NCI-H2196 (cell line): Measurements from ENCODE around the gene TBCD.
A peak's percentile ranks its signal among the peaks of the same experiment; 100 is the strongest.

Experiments
- DNase-seq: peaks from one replicate; lab custom pipeline; 2025; ENCODE audit not compliant: unreplicated experiment; lab: John Stamatoyannopoulos, UW

The TBCD gene

DNA sequence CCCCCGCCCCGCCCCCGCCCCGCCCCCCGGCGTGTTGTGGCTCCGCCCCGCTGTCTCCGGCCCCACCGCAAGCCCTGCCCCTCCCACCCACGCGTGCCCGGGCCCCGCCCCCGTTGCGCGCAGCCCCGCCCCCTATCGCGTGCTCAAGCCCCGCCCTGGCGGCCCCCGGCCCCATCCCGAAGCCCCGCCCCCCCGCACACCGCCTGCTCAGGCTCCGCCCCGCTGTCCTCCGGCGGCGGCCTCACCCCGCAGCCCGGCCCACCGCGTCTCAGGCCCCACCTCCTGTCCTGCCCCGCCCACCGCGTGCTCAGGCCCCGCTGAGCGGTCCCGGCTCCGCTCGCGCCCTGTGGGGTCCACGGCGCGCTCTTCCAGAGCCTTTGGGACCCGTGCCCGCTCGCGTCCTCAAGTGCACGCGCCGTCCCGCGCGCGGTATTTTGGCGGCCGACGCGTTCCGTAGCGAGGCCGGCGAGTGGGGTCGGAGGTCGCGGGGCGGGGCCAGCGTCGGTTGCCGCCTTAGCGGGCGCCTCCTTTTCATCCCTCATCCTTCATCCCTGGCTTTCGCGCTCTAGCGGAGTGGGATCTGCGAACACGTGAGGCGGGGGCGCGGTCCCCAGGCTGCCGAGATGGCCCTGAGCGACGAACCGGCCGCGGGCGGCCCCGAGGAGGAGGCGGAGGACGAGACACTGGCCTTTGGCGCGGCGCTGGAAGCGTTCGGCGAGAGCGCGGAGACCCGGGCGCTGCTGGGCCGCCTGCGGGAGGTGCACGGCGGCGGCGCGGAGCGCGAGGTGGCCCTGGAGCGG, at the start of gene TBCD:
TSS of gene TBCD (plus strand) at position 495 of the 800 bp plus-strand sequence. CDS start at position 624, 129 bp downstream.
- peak; percentile 98 for DNase-seq

DNA sequence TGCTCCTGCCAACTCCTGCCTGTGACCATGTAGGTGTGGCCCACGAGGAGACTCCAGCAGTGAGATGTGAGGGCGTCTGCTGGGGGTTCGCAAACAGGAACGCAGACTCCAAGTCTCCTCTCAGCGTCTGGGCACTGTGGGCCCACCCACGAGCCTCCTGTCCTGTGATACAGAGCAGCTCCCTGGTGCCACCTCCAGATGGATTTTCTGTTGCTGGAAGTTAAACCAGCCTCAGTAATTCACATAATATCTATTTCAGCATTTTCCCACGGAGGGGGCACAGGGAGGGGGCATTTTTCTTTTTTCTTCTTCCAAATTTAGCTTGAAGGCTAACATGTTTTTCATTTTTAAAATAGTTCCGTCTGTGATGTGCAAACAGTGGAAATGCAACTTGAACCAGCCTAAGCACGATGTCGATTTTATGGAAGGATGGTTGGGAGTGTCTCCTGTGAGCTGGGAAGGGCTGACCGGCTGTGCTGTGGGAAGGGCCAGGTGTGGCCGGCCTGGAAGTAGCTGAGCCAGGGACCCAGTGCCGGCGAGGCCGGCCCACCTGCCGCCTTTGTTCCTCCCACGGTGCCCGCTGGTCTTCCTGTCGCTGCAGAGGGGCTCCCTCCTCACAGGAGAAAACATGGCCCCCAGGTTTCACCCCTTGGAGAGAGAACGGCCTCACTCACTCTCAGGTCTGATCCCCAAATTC, 49.5 kb upstream of the TBCD start:
- DNase-seq, result no peak

DNA sequence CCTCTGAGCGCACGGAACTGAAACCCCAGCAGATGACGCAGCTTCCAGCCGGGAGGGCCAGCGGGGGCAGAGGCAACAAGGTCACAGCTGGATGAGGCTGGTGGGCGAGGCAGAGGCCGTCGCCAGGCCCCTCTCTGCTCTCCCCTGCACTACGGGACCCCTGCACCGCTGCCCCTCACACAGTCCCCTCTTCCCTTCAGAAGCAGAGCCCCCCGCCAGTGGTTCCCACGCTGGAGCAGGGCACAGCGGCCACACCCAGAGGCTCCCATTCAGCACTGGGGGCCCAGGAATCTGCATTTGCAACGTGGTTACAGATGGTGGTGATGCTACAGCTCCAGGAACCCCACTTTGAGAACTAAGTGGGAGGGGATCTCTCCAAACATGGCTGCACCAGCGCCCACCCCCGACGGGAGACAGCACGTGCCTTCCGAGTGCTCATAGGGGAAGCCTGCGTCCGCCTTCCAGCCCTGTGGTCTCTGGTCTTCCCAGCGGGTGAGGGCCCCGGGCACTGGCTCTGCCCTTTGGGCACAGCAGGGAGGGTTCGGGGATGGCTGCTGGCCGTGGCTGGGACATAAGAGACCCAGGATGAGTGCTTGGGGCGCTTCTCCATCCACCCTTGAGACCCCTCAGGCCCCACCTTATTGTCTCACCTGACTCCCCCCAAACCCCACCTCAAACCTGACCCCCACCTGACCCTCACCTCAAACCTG, 48.7 kb upstream of the TBCD start:
- DNase-seq, result no peak

DNA sequence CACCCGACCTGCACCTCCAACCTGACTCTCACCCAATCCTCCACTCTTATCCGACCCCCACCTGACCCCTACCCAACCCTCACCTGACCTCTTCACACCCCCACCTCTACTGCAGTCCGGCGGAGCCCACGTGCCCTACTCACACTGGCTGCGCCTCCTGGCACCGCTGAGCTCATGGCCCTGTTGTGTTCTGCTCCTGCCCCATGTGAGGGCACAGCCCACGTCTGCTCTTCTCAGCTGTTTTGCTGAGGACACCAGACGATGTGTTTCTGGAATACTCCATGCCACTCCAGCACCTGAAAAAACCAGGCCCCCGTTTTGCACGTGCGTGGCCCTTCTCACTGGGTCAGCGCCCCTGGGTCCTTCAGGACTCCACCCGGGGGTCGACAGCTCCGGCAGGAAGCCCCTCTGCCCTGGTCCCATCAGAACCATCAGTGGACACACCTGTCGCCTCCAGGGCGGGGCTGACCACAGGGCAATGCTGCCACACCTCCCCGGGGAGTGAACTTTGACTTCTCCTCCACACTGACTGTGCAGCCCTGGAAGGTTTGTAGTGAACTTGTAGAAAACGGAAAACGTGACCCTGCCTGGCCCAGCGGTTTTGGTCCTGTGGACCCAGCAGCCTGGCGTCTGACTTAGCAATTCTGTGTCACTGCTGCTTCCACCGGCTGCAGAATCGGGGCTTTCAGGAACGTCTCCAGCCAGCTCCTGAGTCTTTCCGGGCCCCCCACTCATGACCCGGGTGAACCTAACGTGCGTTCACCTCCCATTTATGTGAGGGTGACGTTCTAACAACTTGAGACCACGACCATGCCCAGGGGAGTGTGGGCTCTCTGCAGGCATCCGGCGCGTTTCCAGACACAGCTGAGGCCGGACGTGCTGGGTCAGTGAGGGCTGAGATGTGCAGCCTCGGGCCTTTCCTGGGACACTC, 47.7 kb upstream of the TBCD start:
- no peak for DNase-seq

DNA sequence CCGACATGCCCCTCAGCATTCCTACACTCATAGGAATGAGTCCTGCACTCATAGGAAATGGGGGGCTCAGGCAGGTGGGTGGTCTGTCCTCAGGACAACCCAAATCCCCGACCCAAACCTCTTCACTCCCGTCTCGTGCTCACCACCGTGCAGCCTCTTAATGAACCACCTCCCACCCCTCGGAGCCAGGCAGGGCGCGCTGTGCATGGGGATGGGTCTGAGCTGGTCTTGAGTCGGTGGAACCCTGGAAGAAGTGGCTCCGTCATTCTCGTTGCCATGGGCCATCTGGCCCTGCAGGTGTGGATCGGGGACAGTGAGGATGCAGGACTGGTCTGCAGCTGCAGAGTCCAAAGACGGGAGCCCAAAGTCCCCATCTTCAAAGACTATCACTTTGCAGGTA, 47.0 kb upstream of the TBCD start:
- DNase-seq, result no peak

DNA sequence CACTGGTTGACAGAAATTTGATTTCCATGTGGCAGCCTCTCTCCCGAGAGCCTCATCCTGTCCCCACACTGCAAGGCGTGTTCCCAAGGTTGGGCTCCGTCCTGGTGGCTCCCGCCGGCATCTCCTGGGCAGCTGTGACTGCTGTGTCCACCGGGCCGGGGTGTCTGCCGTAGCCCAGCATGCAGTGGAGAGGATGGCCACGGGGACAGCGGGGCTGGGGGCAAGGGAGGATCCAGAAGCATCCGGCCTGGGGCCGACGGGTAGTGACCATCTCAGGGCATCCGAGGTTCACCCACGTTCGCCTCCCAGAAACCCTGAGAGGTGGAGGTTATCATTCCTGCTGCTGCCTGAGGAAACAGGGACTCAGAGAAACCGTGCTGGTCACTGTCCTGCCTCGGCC, 46.1 kb upstream of the TBCD start:
- no peak for DNase-seq

DNA sequence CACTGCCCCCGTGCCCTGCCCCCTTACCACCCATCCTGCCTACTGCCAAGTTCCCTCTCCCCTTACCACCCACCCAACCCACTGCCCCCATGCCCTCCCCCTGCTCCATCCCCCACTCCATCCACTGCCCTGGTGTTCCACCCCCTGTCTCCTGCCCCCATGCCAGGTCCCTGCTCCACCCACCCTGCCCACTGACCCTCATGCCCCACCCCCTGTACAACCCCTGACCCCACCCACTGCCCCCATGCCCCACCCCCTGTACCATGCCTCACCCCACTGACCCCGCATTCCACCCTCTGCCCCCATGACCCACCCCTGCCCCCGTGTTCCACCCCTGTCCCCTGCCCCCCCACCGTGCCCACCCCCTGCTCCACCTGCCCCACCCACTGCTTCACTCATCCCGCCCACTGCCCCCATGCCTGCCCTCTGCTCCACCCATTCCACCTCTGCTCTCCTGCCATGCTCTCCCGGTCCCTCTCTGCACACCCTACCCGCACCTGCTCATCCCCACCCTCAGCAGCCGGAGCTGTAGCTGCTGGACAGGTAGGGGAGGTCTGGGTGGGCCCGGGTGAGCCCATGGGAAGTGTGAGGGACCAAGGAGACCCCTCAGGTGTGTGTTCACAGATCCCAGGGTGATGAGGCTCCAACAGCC, 42.7 kb upstream of the TBCD start:
- no peak for DNase-seq

DNA sequence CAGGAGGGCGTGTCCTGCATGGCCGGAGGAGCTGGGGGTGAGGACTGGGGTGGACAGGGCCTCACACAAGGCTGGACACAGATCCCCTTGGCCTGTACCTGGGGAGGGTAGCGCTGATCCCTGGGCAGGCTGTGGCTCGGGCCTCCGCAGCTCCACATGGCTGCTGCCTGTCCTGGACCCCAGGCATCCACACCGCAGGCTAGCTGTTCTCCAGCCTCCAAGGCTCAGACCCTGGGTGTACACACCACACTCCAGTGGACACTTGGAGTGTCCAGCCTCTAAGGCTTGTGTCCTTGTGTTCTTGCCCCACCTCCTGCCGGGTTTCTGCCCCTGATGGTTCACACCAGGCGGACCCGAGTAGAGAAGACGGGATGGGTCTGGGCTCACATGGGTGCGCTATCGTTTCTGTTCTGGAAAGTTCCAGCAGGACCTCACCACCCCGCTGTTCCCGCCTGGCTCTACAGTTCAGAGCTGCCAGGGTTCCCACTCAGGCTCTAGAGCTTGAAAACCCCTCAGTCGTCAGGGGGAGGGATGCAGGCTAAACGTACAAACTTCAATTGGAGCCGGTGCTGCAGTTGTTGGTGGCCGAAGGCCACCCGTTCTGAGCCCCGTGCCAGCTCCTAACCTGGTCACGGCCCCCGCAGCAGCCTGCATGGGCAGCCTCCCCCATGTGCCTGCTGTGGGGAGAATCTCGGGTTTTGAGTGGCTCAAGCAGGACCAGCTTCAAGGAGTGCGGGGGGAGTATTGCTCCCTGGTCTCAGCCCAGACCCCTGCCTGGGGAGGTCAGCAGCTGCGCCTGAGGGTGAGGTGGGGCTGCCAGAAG, 42.0 kb upstream of the TBCD start:
- no peak for DNase-seq

DNA sequence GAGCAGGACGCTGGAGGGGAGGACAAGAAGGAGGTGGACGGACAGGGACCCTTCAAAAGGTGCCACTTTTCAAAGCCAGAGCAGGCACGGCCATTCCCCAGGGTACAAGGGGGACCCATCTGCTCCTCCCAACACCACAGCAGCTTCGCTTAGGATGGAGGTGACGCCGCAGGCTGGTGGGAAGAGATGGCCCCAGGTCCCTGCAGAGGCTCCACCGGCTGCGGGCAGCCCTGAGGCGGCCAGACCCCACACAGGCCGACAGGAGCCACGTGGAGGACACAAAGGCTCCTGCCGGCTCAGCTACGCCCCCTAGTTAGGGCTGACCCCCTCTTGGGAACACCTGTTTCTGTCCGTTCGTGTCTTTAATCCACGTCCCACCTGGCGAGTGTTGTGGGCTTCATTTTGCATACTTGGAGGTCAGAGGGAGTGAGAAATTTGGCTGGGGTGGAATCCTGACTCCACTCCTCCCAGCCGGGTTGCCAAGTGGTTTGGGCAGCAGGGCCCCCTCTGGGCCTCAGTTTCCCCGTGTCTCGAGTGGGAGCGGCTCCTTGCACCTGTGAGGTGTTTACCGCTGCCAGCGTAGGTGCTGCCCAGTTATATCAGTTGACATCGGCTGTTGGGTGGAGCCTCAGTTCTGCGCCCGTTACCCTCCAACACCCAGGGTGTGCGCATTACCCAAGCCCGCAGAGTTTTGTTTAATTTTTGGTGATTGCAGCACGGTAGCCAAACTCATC, 41.2 kb upstream of the TBCD start:
- DNase-seq, result no peak

DNA sequence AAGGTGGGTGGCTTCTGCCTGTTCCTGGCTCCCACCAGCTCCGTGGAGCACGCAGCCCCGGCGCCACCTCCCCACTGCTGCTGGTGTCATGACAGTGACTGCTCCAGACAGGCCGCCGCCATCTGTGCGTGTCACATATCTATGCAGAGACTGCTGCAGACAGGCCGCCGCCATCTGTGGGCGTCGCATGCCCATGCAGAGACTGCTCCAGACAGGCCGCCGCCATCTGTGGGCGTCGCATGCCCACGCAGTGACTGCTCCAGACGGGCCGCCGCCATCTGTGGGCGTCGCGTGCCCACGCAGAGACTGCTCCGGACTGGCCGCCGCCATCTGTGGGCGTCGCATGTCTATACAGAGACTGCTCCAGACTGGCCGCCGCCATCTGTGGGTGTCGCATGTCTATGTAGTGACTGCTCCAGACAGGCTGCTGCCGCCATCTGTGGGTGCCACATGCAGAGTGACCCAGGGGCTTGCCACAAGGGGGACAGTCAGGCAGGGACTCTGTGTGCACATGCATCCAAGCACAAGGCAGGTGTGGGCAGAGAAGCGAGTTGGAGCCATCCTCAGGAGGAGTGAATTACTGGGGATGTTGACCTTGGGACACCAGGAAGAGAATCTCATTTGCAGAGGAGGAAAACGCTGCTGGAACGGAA, 38.7 kb upstream of the TBCD start:
- no peak for DNase-seq

DNA sequence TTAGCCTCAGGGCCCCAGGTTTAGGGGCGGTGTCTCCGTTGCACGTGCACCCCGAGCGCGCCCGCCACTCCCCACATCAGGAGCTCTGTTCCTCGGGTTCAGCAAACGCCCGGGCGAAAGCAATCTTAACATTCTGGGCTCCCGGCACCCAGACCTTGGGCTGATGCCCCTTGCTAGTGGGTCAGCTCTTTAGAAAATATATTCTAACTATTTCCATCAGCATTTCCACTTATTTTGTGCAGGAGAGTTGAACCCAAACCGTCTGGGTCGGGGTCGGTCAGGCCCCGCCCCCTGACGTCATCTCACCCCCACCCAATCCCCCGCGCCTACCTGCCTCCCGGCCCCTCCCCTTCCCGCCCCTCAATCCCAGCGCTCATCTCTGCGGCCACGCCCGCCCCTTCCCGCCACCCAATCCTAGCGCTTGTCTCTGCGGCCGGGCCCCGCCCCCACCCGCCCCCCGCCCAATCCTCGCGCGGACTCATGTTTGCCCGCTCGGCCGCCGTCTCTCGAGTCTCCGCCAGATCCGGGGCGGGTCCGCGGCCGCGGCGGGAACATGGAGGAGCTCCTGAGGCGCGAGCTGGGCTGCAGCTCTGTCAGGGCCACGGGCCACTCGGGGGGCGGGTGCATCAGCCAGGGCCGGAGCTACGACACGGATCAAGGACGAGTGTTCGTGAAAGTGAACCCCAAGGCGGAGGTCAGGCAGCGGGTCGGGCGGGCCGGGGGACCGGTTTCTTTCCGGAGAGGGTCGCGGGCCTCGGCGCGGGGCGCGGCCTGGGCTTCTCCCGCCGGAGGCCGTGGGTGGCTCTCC, 35.5 kb upstream of the TBCD start, which contains the start of gene FN3KRP:
TSS of gene FN3KRP (plus strand) at position 504 of the 808 bp plus-strand sequence. CDS start at position 554, 50 bp downstream.
- DNase-seq, result peak; percentile 98

DNA sequence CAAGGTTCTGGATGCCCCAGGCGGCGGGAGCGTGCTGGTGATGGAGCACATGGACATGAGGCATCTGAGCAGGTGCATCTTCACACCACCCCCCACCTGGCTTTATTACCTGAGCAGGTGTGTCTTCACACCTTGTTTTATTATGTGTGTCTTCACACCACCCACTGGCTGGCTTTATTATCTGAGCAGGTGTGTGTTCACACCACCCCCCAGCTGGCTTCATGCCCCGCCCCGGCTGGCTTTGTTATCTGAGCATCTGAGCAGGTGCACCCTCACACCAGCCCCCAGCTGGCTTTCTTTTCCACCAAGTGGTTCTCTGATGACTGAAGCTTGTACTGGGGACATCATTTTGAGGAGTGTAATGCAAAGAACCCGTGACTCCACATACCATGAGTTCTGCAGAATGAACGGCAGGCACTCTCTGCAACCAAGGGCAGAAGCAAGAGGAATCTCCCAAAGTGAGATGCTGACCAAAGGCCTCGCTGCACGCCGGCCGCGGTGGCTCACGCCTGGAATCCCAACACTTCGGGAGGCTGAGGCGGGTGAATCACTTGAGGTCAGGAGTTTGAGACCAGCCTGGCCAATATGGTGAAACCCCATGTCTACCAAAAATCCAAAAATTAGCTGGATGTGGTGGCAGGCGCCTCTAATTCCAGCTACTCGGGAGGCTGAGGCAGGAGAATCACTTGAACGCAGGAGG, 32.7 kb upstream of the TBCD start:
- peak; percentile 45 for DNase-seq

DNA sequence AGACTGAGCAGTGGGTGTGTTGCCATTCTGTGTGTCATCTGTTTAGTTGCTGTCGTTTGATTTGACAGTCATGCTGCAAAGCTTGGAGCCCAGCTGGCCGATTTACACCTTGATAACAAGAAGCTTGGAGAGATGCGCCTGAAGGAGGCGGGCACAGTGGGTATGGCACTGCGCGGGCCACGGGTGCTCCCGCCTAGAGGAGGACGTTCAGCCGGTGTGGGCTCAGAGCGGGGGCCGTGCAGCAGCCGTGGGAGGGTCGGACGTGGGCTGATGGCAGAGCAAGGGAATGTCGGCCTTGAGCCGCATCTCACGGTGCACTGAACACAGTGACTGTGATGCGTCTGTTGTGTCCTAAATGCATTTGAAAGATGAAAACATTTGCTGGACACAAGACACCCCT, 31.7 kb upstream of the TBCD start:
- no peak for DNase-seq

DNA sequence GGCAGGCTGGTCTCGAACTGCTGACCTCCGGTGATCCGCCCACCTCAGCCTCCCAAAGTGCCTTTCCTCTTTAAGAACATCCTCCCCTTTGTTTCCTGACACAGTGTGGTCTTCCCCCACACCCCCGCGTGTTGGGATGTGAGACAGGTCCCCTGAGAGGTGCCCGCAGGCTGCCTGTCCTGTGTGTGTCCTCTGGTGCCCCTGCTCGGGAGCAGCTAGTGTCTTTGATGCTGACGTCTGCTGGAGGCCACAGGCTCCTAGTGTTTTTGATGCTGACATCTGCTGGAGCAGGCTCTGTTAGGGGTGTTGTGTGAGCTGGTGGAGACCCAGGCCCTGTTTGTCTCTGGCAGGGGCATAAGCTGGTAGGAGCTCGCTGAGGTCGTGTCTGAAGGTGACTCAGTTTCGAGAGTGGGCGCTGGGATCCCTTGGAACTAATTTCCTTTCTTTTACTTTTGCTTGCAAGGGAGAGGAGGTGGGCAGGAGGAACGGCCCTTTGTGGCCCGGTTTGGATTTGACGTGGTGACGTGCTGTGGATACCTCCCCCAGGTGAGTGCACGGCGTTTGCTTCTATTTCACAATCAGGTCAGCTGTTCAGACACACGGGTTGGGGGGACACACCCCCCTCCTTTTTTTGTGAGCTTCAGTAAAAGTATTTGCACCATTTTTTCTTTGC, 29.4 kb upstream of the TBCD start:
- no peak for DNase-seq

DNA sequence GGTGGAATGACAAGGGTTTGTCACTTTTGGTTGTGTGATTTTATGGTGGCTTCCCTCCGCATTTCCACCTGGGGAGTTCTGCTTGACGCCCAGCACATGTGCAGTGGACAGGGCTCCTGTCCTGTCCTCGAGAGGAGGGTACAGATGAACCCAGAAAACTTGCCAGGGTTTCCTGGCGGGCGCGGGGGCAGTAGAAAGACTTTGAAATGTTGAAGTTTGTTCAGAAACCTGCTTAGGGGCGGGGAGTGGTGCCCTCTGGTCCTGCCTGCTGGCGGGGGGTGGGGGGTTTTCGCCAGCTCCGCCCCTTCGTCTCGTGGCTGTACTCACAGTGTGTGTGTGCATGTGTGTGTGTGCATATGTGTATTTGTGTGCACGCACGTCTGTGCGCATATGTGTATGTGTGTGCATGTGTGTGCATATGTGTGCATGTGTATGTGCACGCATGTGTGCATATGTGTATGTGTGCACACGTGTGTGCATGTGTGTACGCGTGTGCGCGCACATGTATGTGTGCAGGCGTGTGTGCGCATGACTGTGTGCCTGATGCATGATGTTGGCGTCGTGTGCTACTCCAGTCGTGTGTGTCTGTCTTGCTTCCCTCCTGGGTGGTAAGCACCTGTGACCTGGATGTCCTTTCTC, 28.6 kb upstream of the TBCD start:
- no peak for DNase-seq

DNA sequence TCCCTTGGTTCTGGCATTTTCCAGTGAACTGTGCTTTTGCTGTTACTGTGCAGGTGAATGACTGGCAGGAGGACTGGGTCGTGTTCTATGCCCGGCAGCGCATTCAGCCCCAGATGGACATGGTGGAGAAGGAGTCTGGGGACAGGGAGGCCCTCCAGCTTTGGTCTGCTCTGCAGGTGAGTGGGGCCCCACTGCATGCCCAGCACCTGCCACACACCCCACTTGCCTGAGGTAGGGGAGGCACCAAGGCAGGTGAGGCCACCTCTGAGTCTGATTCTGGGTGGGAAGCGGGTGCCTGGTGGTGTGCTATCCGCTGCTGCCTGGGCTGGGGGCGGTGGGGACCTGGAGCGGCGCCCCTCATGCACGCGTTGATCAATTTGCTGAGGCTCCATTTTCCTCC, 25.4 kb upstream of the TBCD start:
- DNase-seq, result no peak
